Measurements from ENCODE around the gene SPTAN1. TPM values are rescaled to one million over a fixed set of nuclear protein-coding genes. Genes with fewer than 3 reads are reported as not detected.
A peak's percentile ranks its signal among the peaks of the same experiment; 100 is the strongest.

The SPTAN1 gene
- total and polyA plus RNA-seq, 9 donors = 120 to 301 (median 261) TPM

GRCh38 chr9:128558431-128559310 lies 6.3 kb downstream of the SPTAN1 start:
- H3K4me1 ChIP-seq (ENCODE audit: insufficient read depth) = peaks cover 10% of the 10 kb centered on the region
- no peaks in the 10 kb centered on the region for H3K27me3 ChIP-seq
- H3K9me3 ChIP-seq = no peaks in the 10 kb centered on the region
- peak overlapping the region in 1 of 2 donors; percentile 29 for H3K27ac ChIP-seq
- H3K4me3 ChIP-seq = no peak overlapping the region
- intact Hi-C loops (cut with DNase I) = no loop called here
- no peaks in the 10 kb centered on the region for H3K36me3 ChIP-seq
- DNase-seq = peak; percentile 73 to 83 (median 79)
- 0 to 3% (median 1%) methylated on average over 12 of the region's 12 CpGs for whole genome bisulfite sequencing, 3 donors
- TF ChIP-seq CTCF (IDR thresholded peaks at IDR 0.05) = no peak
- no peak for TF ChIP-seq EP300 (IDR thresholded peaks at IDR 0.05)
- TF ChIP-seq POLR2A (IDR thresholded peaks at IDR 0.05) = no peak

DNA sequence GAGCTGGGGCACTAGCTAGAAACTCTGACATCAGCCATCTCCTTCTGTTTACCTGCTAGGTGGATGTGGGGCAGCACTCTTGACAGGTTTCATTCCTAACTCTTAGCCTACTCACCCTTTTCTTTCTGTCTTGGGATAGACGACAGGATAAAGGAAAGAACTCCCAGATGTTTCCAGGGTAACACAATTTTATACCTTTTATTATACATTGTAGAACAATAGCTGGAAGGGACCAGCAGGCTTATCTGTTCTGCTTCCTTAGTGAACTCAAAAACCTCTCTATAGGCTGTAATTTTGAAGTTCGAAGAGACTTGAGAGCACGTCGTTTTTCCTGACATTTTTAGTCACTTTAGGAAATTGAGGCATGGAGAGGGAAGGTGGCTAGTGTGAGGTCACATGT lies 13.2 kb downstream of the SPTAN1 start:
- DNase-seq = no peak
- intact Hi-C loops (cut with DNase I) = no loop called here
- no peaks in the 10 kb centered on the region for H3K9me3 ChIP-seq
- H3K27me3 ChIP-seq = no peaks in the 10 kb centered on the region
- H3K27ac ChIP-seq = no peak overlapping the region
- WGBS, 3 donors = 67 to 84% (median 68%) methylated on average over 4 of the region's 4 CpGs
- H3K4me3 ChIP-seq = no peak overlapping the region
- no peaks in the 10 kb centered on the region for H3K36me3 ChIP-seq
- peaks cover 4% of the 10 kb centered on the region for H3K4me1 ChIP-seq (ENCODE audit: insufficient read depth)
- TF ChIP-seq CTCF (IDR thresholded peaks at IDR 0.05) (no peak), EP300 (IDR thresholded peaks at IDR 0.05) (no peak), POLR2A (IDR thresholded peaks at IDR 0.05) (no peak)

DNA sequence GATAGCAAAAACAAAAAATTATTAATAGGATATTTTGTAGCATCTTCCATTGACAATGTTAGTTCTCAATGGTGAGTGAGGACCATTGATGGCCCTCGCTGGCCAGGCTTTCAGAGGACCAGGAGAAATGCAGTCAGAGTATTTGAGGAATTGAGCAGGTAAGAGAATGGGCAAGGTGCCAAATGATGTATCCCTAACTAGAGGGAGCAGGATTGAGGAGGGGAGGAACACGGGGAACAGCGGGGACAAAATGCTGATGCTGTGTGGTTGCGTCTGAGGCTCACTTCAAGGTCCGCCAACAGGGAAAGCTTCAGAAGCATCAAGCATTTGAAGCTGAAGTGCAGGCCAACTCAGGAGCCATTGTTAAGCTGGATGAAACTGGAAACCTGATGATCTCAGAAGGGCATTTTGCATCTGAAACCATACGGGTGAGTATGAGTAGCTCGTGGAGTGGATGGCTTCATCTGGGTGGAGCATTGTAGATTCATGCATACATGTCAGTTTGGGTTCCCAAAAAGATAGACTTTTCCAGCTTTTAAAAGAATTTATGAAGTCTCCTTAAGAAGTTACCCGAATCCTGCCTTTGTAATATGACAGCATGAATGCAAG lies 16.2 kb downstream of the SPTAN1 start:
- no peak overlapping the region for H3K4me3 ChIP-seq
- WGBS, 3 donors = 66 to 75% (median 71%) methylated on average over 8 of the region's 8 CpGs
- no peaks in the 10 kb centered on the region for H3K27me3 ChIP-seq
- H3K9me3 ChIP-seq = no peaks in the 10 kb centered on the region
- no peaks in the 10 kb centered on the region for H3K36me3 ChIP-seq
- no peak for TF ChIP-seq CTCF (IDR thresholded peaks at IDR 0.05)
- no peak for TF ChIP-seq EP300 (IDR thresholded peaks at IDR 0.05)
- no peak for TF ChIP-seq POLR2A (IDR thresholded peaks at IDR 0.05)
- no peak overlapping the region for H3K27ac ChIP-seq
- intact Hi-C loops (cut with DNase I) = no loop called here
- peaks cover 4% of the 10 kb centered on the region for H3K4me1 ChIP-seq (ENCODE audit: insufficient read depth)
- DNase-seq = no peak

GRCh38 chr9:128575469-128575868 lies 23.1 kb downstream of the SPTAN1 start:
- intact Hi-C loops (cut with DNase I) = no loop called here
- Histone ChIP-seq H3K4me3 (no peak overlapping the region), H3K9me3 (no peaks in the 10 kb centered on the region), H3K4me1 (ENCODE audit: insufficient read depth) (no peaks in the 10 kb centered on the region), H3K27ac (no peak overlapping the region), H3K36me3 (no peaks in the 10 kb centered on the region), H3K27me3 (no peaks in the 10 kb centered on the region)
- TF ChIP-seq POLR2A (IDR thresholded peaks at IDR 0.05) = no peak
- WGBS, 3 donors = 60 to 69% (median 63%) methylated on average over 4 of the region's 4 CpGs
- DNase-seq = no peak

- no peaks in the 10 kb centered on the region for H3K9me3 ChIP-seq
- H3K27me3 ChIP-seq = no peaks in the 10 kb centered on the region
- intact Hi-C loops (cut with DNase I) = no loop called here
- WGBS, 3 donors = 82 to 87% (median 86%) methylated on average over 2 of the region's 2 CpGs
- H3K27ac ChIP-seq = no peak overlapping the region
- H3K4me1 ChIP-seq (ENCODE audit: insufficient read depth) = no peaks in the 10 kb centered on the region
- H3K4me3 ChIP-seq = no peak overlapping the region
- DNase-seq = no peak
- no peaks in the 10 kb centered on the region for H3K36me3 ChIP-seq
- TF ChIP-seq POLR2A (IDR thresholded peaks at IDR 0.05) = no peak
- TF ChIP-seq EP300 (IDR thresholded peaks at IDR 0.05) = no peak
- no peak for TF ChIP-seq CTCF (IDR thresholded peaks at IDR 0.05)
Measured at GRCh38 chr9:128575916-128576315, 23.5 kb downstream of the SPTAN1 start.
